Measurements from ENCODE around the gene OSBPL7.
A peak's percentile ranks its signal among the peaks of the same experiment; 100 is the strongest.

The OSBPL7 gene

DNA sequence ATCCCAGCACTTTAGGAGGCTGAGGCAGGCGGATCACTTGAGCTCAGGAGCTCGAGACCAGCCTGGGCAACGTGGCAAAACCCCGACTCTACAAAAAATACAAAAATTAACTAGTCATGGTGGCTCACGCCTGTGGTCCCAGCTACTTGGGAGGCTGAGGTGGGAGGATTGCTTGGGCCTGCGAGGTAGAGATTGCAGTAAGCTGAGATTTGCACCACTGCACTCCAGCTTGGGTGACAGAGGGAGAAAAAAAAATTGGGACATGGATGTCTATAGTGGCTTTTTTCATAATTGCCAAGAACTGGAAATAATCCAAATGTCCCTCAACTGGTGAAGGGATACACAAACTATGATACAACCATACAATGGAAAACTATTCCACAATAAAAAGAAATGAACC, 28.6 kb downstream of the OSBPL7 start:
- H3K9me3 ChIP-seq (ENCODE audit: insufficient read depth, low read depth, low read length), result no peaks in the 10 kb centered on the region
- no peak overlapping the region for H3K9ac ChIP-seq (ENCODE audit: low read length)
- no peak overlapping the region for H2BK120ac ChIP-seq (ENCODE audit: insufficient read depth, low read length, poor library complexity)
- no peak overlapping the region for H2AFZ ChIP-seq (ENCODE audit: insufficient read depth, low read length, poor library complexity)
- H3K4me2 ChIP-seq (ENCODE audit: low read length), result no peak overlapping the region
- peaks cover 17% of the 10 kb centered on the region for H3K27me3 ChIP-seq (ENCODE audit: insufficient read depth, low read length)
- H2AK5ac ChIP-seq (ENCODE audit: low read length), result no peak overlapping the region
- H4K91ac ChIP-seq (ENCODE audit: low read depth, low read length), result no peak overlapping the region
- H4K12ac ChIP-seq (ENCODE audit: low read depth, low read length), result no peak overlapping the region
- H3K4me3 ChIP-seq (ENCODE audit: low read depth, low read length), result no peak overlapping the region
- H3K4ac ChIP-seq (ENCODE audit: low read depth, low read length), result no peak overlapping the region
- no peak overlapping the region for H3K18ac ChIP-seq (ENCODE audit: low read length)
- H2BK12ac ChIP-seq (ENCODE audit: low read length), result no peak overlapping the region
- H3K79me2 ChIP-seq (ENCODE audit: control insufficient read depth, insufficient read depth, low read length, poor library complexity), result no peaks in the 10 kb centered on the region
- H3K4me1 ChIP-seq (ENCODE audit: control insufficient read depth in 1 of 2, insufficient read depth in 2 of 2, low read length in 2 of 2), result peaks cover 2 to 5% of the 10 kb centered on the region in 2 experiments
- no CpG with 5 or more reads among the region's 6 CpGs for WGBS (ENCODE audit: extremely low coverage, insufficient coverage, insufficient read length)
- H3K14ac ChIP-seq (ENCODE audit: low read length), result no peak overlapping the region
- no peaks in the 10 kb centered on the region for H3K36me3 ChIP-seq (ENCODE audit: control insufficient read depth in 1 of 2, insufficient read depth in 2 of 2, low read length in 2 of 2)
- no peaks in the 10 kb centered on the region for H3K79me1 ChIP-seq (ENCODE audit: low read length)
- DNase-seq, result no peak
- H2BK5ac ChIP-seq (ENCODE audit: low read depth, low read length, poor library complexity), result no peak overlapping the region
- no peak overlapping the region for H4K8ac ChIP-seq (ENCODE audit: low read depth, low read length)
- no peak overlapping the region for H3K27ac ChIP-seq (ENCODE audit: low read depth, low read length)
- H3K23ac ChIP-seq (ENCODE audit: low read length), result no peak overlapping the region

DNA sequence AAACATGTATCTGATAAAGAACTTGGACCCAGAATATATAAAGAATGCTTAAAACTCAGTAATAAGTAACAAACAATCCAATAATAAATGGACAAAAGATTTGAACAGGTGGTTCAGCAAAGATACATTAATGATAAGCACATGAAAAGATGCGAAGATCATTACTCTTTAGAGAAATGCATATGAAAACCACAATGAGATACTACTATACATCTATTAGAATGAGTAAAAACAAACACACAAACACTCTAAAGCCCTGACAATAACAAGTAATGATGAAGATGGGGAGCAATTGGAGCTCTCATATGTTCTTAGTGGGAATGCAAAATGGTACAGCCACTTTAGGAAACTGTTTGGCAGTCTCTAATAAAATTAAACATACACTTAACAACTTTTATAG, 29.1 kb downstream of the OSBPL7 start:
- Histone ChIP-seq H3K14ac (ENCODE audit: low read length) (no peak overlapping the region), H3K4me3 (ENCODE audit: low read depth, low read length) (no peak overlapping the region), H3K9me3 (ENCODE audit: insufficient read depth, low read depth, low read length) (no peaks in the 10 kb centered on the region), H4K8ac (ENCODE audit: low read depth, low read length) (no peak overlapping the region), H4K12ac (ENCODE audit: low read depth, low read length) (no peak overlapping the region), H3K4ac (ENCODE audit: low read depth, low read length) (no peak overlapping the region), H3K27ac (ENCODE audit: low read depth, low read length) (no peak overlapping the region), H4K91ac (ENCODE audit: low read depth, low read length) (no peak overlapping the region), H2AK5ac (ENCODE audit: low read length) (no peak overlapping the region), H3K79me2 (ENCODE audit: control insufficient read depth, insufficient read depth, low read length, poor library complexity) (no peaks in the 10 kb centered on the region), H2AFZ (ENCODE audit: insufficient read depth, low read length, poor library complexity) (no peak overlapping the region), H2BK5ac (ENCODE audit: low read depth, low read length, poor library complexity) (no peak overlapping the region), H2BK12ac (ENCODE audit: low read length) (no peak overlapping the region), H3K27me3 (ENCODE audit: insufficient read depth, low read length) (peaks cover 17% of the 10 kb centered on the region), H3K79me1 (ENCODE audit: low read length) (no peaks in the 10 kb centered on the region), H3K4me2 (ENCODE audit: low read length) (no peak overlapping the region), H3K9ac (ENCODE audit: low read length) (no peak overlapping the region), H3K18ac (ENCODE audit: low read length) (no peak overlapping the region), H2BK120ac (ENCODE audit: insufficient read depth, low read length, poor library complexity) (no peak overlapping the region), H3K23ac (ENCODE audit: low read length) (no peak overlapping the region), H3K4me1 (ENCODE audit: control insufficient read depth in 1 of 2, insufficient read depth in 2 of 2, low read length in 2 of 2) (peaks cover 2 to 5% of the 10 kb centered on the region in 2 experiments), H3K36me3 (ENCODE audit: control insufficient read depth in 1 of 2, insufficient read depth in 2 of 2, low read length in 2 of 2) (no peaks in the 10 kb centered on the region)
- no peak for DNase-seq
- WGBS (ENCODE audit: extremely low coverage, insufficient coverage, insufficient read length), result no CpG with 5 or more reads among the region's 1 CpG

- Histone ChIP-seq H3K79me1 (ENCODE audit: low read length) (no peaks in the 10 kb centered on the region), H2AFZ (ENCODE audit: insufficient read depth, low read length, poor library complexity) (no peak overlapping the region), H3K79me2 (ENCODE audit: control insufficient read depth, insufficient read depth, low read length, poor library complexity) (no peaks in the 10 kb centered on the region), H3K4me1 (ENCODE audit: control insufficient read depth in 1 of 2, insufficient read depth in 2 of 2, low read length in 2 of 2) (peaks cover 2 to 5% of the 10 kb centered on the region in 2 experiments), H3K4me2 (ENCODE audit: low read length) (no peak overlapping the region), H2AK5ac (ENCODE audit: low read length) (no peak overlapping the region), H3K9me3 (ENCODE audit: insufficient read depth, low read depth, low read length) (no peaks in the 10 kb centered on the region), H2BK12ac (ENCODE audit: low read length) (no peak overlapping the region), H3K14ac (ENCODE audit: low read length) (no peak overlapping the region), H4K8ac (ENCODE audit: low read depth, low read length) (no peak overlapping the region), H3K18ac (ENCODE audit: low read length) (no peak overlapping the region), H2BK5ac (ENCODE audit: low read depth, low read length, poor library complexity) (no peak overlapping the region), H4K91ac (ENCODE audit: low read depth, low read length) (no peak overlapping the region), H3K4me3 (ENCODE audit: low read depth, low read length) (no peak overlapping the region), H3K36me3 (ENCODE audit: control insufficient read depth in 1 of 2, insufficient read depth in 2 of 2, low read length in 2 of 2) (no peaks in the 10 kb centered on the region), H3K4ac (ENCODE audit: low read depth, low read length) (no peak overlapping the region), H3K27ac (ENCODE audit: low read depth, low read length) (no peak overlapping the region), H2BK120ac (ENCODE audit: insufficient read depth, low read length, poor library complexity) (no peak overlapping the region), H4K12ac (ENCODE audit: low read depth, low read length) (no peak overlapping the region), H3K9ac (ENCODE audit: low read length) (no peak overlapping the region), H3K27me3 (ENCODE audit: insufficient read depth, low read length) (peaks cover 17% of the 10 kb centered on the region), H3K23ac (ENCODE audit: low read length) (no peak overlapping the region)
- no peak for DNase-seq
- WGBS (ENCODE audit: extremely low coverage, insufficient coverage, insufficient read length), result no CpG with 5 or more reads among the region's 3 CpGs
Observed at GRCh38 chr17:47791025-47791424, 30.6 kb downstream of the OSBPL7 start.

- Histone ChIP-seq H2BK5ac (ENCODE audit: low read depth, low read length, poor library complexity) (no peak overlapping the region), H3K79me1 (ENCODE audit: low read length) (no peaks in the 10 kb centered on the region), H3K36me3 (ENCODE audit: control insufficient read depth in 1 of 2, insufficient read depth in 2 of 2, low read length in 2 of 2) (no peaks in the 10 kb centered on the region), H4K91ac (ENCODE audit: low read depth, low read length) (no peak overlapping the region), H3K79me2 (ENCODE audit: control insufficient read depth, insufficient read depth, low read length, poor library complexity) (no peaks in the 10 kb centered on the region), H3K27me3 (ENCODE audit: insufficient read depth, low read length) (peaks cover 17% of the 10 kb centered on the region), H3K4me2 (ENCODE audit: low read length) (peak overlapping the region; percentile 65), H3K14ac (ENCODE audit: low read length) (no peak overlapping the region), H3K4ac (ENCODE audit: low read depth, low read length) (no peak overlapping the region), H3K4me1 (ENCODE audit: control insufficient read depth in 1 of 2, insufficient read depth in 2 of 2, low read length in 2 of 2) (peaks cover 2 to 5% of the 10 kb centered on the region in 2 experiments), H3K27ac (ENCODE audit: low read depth, low read length) (no peak overlapping the region), H2BK12ac (ENCODE audit: low read length) (no peak overlapping the region), H2AFZ (ENCODE audit: insufficient read depth, low read length, poor library complexity) (peak overlapping the region; percentile 25), H2AK5ac (ENCODE audit: low read length) (no peak overlapping the region), H3K18ac (ENCODE audit: low read length) (no peak overlapping the region), H3K9me3 (ENCODE audit: insufficient read depth, low read depth, low read length) (no peaks in the 10 kb centered on the region), H3K23ac (ENCODE audit: low read length) (no peak overlapping the region), H2BK120ac (ENCODE audit: insufficient read depth, low read length, poor library complexity) (no peak overlapping the region), H3K9ac (ENCODE audit: low read length) (no peak overlapping the region), H3K4me3 (ENCODE audit: low read depth, low read length) (no peak overlapping the region), H4K12ac (ENCODE audit: low read depth, low read length) (no peak overlapping the region), H4K8ac (ENCODE audit: low read depth, low read length) (no peak overlapping the region)
- peak in 1 of 2 donors; percentile 52 for DNase-seq
- no CpG with 5 or more reads among the region's 70 CpGs for WGBS (ENCODE audit: extremely low coverage, insufficient coverage, insufficient read length)
Observed at GRCh38 chr17:47789611-47790561, 31.7 kb downstream of the OSBPL7 start.
